Measurements from ENCODE around the gene ARL3.

Gene ARL3

GRCh38 chr10:102683736-102684135, 30.5 kb downstream of the ARL3 start:
- Histone ChIP-seq H3K4me1 (ENCODE audit: control insufficient read depth, insufficient read depth, low read length) (no peaks in the 10 kb centered on the region), H3K27me3 (ENCODE audit: control insufficient read depth, insufficient read depth, low read length) (no peaks in the 10 kb centered on the region), H3K27ac (ENCODE audit: low read depth, low read length) (no peak overlapping the region), H3K4me3 (ENCODE audit: low read length) (no peak overlapping the region), H3K36me3 (ENCODE audit: control insufficient read depth, insufficient read depth, low read length) (peaks cover 3% of the 10 kb centered on the region), H3K9ac (ENCODE audit: low read length) (no peak overlapping the region)

GRCh38 chr10:102682981-102683380, 31.2 kb downstream of the ARL3 start:
- no peaks in the 10 kb centered on the region for H3K4me1 ChIP-seq (ENCODE audit: control insufficient read depth, insufficient read depth, low read length)
- no peak overlapping the region for H3K4me3 ChIP-seq (ENCODE audit: low read length)
- no peak overlapping the region for H3K9ac ChIP-seq (ENCODE audit: low read length)
- H3K27me3 ChIP-seq (ENCODE audit: control insufficient read depth, insufficient read depth, low read length) = no peaks in the 10 kb centered on the region
- peaks cover 3% of the 10 kb centered on the region for H3K36me3 ChIP-seq (ENCODE audit: control insufficient read depth, insufficient read depth, low read length)
- H3K27ac ChIP-seq (ENCODE audit: low read depth, low read length) = no peak overlapping the region

- no peaks in the 10 kb centered on the region for H3K27me3 ChIP-seq (ENCODE audit: control insufficient read depth, insufficient read depth, low read length)
- H3K4me1 ChIP-seq (ENCODE audit: control insufficient read depth, insufficient read depth, low read length) = no peaks in the 10 kb centered on the region
- no peak overlapping the region for H3K4me3 ChIP-seq (ENCODE audit: low read length)
- H3K27ac ChIP-seq (ENCODE audit: low read depth, low read length) = no peak overlapping the region
- no peak overlapping the region for H3K9ac ChIP-seq (ENCODE audit: low read length)
- peaks cover 3% of the 10 kb centered on the region for H3K36me3 ChIP-seq (ENCODE audit: control insufficient read depth, insufficient read depth, low read length)
Observed at GRCh38 chr10:102682416-102682815, 31.8 kb downstream of the ARL3 start.

- no peak overlapping the region for H3K9ac ChIP-seq (ENCODE audit: low read length)
- no peak overlapping the region for H3K27ac ChIP-seq (ENCODE audit: low read depth, low read length)
- no peaks in the 10 kb centered on the region for H3K4me1 ChIP-seq (ENCODE audit: control insufficient read depth, insufficient read depth, low read length)
- peaks cover 3% of the 10 kb centered on the region for H3K36me3 ChIP-seq (ENCODE audit: control insufficient read depth, insufficient read depth, low read length)
- no peak overlapping the region for H3K4me3 ChIP-seq (ENCODE audit: low read length)
- no peaks in the 10 kb centered on the region for H3K27me3 ChIP-seq (ENCODE audit: control insufficient read depth, insufficient read depth, low read length)
Observed at GRCh38 chr10:102681696-102682095, 32.5 kb downstream of the ARL3 start.

DNA sequence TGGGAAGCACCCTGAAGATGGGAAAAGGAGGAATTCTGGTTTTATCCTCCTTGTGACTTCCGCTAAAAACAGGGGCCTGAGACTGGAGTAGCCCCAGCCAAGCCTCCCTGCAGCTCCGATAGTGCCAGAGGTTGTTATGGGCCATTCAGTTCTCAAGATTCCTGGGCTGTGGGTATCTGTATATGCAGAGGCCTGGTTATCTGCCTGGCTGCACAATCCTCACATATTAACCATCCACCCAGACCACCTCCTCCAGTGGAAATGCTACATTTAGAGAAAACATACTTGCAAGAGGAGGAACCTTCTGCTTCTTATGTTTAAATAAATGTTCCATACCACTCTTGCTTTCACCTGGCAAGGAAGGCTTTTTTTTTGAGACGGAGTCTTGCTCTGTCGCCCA, 34.6 kb downstream of the ARL3 start:
- Histone ChIP-seq H3K36me3 (ENCODE audit: control insufficient read depth, insufficient read depth, low read length) (no peaks in the 10 kb centered on the region), H3K4me1 (ENCODE audit: control insufficient read depth, insufficient read depth, low read length) (peaks cover 2% of the 10 kb centered on the region), H3K27ac (ENCODE audit: low read depth, low read length) (no peak overlapping the region), H3K4me3 (ENCODE audit: low read length) (no peak overlapping the region), H3K9ac (ENCODE audit: low read length) (no peak overlapping the region), H3K27me3 (ENCODE audit: control insufficient read depth, insufficient read depth, low read length) (no peaks in the 10 kb centered on the region)

DNA sequence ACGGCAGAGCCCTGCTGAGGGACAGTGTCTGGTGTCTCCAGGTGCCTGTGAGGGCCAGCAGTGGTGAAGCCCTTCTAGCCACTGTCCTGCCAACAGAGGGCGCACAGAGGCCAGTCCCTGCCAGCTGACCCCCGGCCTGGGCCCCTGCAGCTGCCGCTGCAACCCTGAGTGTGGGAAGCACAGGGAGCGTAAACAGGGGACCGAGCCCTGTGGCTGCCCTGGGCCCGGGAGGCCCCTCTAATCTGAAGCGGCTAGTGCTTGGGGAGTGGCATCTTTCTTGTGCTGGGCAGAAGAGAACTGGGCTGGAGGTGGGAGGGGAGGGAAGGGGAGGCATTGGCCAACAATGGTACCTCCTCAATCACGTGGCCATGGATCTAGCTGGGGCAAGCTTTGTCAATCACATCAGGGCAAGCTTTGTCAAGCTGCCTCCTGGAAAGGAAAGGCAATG, 35.3 kb downstream of the ARL3 start:
- no peak overlapping the region for H3K9ac ChIP-seq (ENCODE audit: low read length)
- H3K4me3 ChIP-seq (ENCODE audit: low read length) = no peak overlapping the region
- H3K36me3 ChIP-seq (ENCODE audit: control insufficient read depth, insufficient read depth, low read length) = no peaks in the 10 kb centered on the region
- peaks cover 6% of the 10 kb centered on the region for H3K4me1 ChIP-seq (ENCODE audit: control insufficient read depth, insufficient read depth, low read length)
- H3K27ac ChIP-seq (ENCODE audit: low read depth, low read length) = no peak overlapping the region
- no peaks in the 10 kb centered on the region for H3K27me3 ChIP-seq (ENCODE audit: control insufficient read depth, insufficient read depth, low read length)

DNA sequence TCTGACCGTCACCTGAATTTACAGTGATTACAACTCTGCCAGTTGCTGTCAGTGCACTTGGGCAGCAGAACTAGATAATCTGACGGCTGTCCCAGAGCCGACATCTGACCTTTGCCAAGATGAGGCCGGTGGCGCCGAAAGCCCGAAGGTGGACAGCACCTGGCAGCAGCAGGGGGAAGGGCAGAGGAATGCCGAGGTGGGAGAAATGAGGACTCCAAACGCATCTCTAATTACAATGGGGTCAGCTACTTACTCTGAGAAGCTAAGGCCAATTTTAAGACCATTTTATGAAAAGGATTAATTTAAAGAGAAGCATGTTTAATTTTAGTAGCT, 36.2 kb downstream of the ARL3 start:
- Histone ChIP-seq H3K4me3 (ENCODE audit: low read length) (no peak overlapping the region), H3K36me3 (ENCODE audit: control insufficient read depth, insufficient read depth, low read length) (no peaks in the 10 kb centered on the region), H3K4me1 (ENCODE audit: control insufficient read depth, insufficient read depth, low read length) (peaks cover 8% of the 10 kb centered on the region), H3K27me3 (ENCODE audit: control insufficient read depth, insufficient read depth, low read length) (no peaks in the 10 kb centered on the region), H3K9ac (ENCODE audit: low read length) (no peak overlapping the region), H3K27ac (ENCODE audit: low read depth, low read length) (no peak overlapping the region)

- Histone ChIP-seq H3K27me3 (ENCODE audit: control insufficient read depth, insufficient read depth, low read length) (no peaks in the 10 kb centered on the region), H3K9ac (ENCODE audit: low read length) (no peak overlapping the region), H3K4me1 (ENCODE audit: control insufficient read depth, insufficient read depth, low read length) (peaks cover 8% of the 10 kb centered on the region), H3K4me3 (ENCODE audit: low read length) (no peak overlapping the region), H3K36me3 (ENCODE audit: control insufficient read depth, insufficient read depth, low read length) (no peaks in the 10 kb centered on the region), H3K27ac (ENCODE audit: low read depth, low read length) (no peak overlapping the region)
Observed at GRCh38 chr10:102677331-102678067, 36.7 kb downstream of the ARL3 start.

GRCh38 chr10:102676534-102677315, 37.5 kb downstream of the ARL3 start:
- H3K4me3 ChIP-seq (ENCODE audit: low read length) = no peak overlapping the region
- no peak overlapping the region for H3K9ac ChIP-seq (ENCODE audit: low read length)
- no peak overlapping the region for H3K27ac ChIP-seq (ENCODE audit: low read depth, low read length)
- H3K27me3 ChIP-seq (ENCODE audit: control insufficient read depth, insufficient read depth, low read length) = no peaks in the 10 kb centered on the region
- H3K36me3 ChIP-seq (ENCODE audit: control insufficient read depth, insufficient read depth, low read length) = no peaks in the 10 kb centered on the region
- H3K4me1 ChIP-seq (ENCODE audit: control insufficient read depth, insufficient read depth, low read length) = peaks cover 8% of the 10 kb centered on the region

DNA sequence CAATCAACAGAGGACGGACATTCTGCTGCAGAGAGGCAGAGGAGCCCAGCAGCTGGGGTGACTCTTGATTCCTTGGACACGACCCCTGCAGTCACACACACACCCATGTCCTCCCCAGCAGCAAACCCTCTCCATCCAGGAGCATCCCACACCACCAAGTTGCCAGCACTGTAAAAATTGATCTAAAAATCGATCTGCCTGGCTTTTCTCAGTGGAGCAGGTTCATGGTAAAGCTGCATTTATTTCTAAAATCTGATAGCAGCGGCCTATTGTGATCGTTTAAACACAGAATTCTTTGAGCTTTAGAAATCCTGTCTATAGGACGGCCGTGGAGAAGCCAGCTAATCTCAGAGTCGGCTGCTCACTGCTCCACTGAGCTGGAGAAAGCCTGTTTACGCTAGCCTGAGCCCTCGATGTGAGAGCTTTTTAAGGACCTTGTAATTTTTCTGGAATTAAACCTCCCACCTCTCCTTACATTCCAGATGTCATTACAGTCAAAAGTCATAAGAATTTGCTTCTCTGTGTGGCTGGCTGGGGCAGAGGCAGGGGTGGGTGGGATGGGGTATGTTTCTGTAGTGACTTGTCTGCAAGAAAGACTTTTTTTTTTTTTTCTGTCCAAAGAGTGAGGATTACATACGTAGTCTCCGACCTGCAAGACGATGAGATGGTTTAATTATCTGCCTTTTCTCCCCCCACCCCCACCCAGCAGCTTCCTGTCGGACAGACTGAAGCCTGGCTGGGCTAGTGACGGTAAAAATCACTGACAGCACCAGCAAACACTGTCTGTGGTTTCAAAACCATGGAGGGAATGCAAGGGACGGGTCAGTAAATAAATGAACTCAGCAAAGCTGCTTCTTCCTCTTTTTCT, 38.3 kb downstream of the ARL3 start:
- H3K9ac ChIP-seq (ENCODE audit: low read length) = no peak overlapping the region
- H3K27me3 ChIP-seq (ENCODE audit: control insufficient read depth, insufficient read depth, low read length) = no peaks in the 10 kb centered on the region
- no peak overlapping the region for H3K4me3 ChIP-seq (ENCODE audit: low read length)
- peaks cover 8% of the 10 kb centered on the region for H3K4me1 ChIP-seq (ENCODE audit: control insufficient read depth, insufficient read depth, low read length)
- peak overlapping the region; percentile 18 for H3K27ac ChIP-seq (ENCODE audit: low read depth, low read length)
- no peaks in the 10 kb centered on the region for H3K36me3 ChIP-seq (ENCODE audit: control insufficient read depth, insufficient read depth, low read length)

GRCh38 chr10:102675011-102675665, 39.1 kb downstream of the ARL3 start:
- Histone ChIP-seq H3K4me1 (ENCODE audit: control insufficient read depth, insufficient read depth, low read length) (peaks cover 8% of the 10 kb centered on the region), H3K36me3 (ENCODE audit: control insufficient read depth, insufficient read depth, low read length) (no peaks in the 10 kb centered on the region), H3K27ac (ENCODE audit: low read depth, low read length) (no peak overlapping the region), H3K27me3 (ENCODE audit: control insufficient read depth, insufficient read depth, low read length) (no peaks in the 10 kb centered on the region), H3K9ac (ENCODE audit: low read length) (no peak overlapping the region), H3K4me3 (ENCODE audit: low read length) (no peak overlapping the region)

- Histone ChIP-seq H3K36me3 (ENCODE audit: control insufficient read depth, insufficient read depth, low read length) (no peaks in the 10 kb centered on the region), H3K4me1 (ENCODE audit: control insufficient read depth, insufficient read depth, low read length) (peaks cover 8% of the 10 kb centered on the region), H3K27me3 (ENCODE audit: control insufficient read depth, insufficient read depth, low read length) (no peaks in the 10 kb centered on the region), H3K27ac (ENCODE audit: low read depth, low read length) (no peak overlapping the region), H3K9ac (ENCODE audit: low read length) (no peak overlapping the region), H3K4me3 (ENCODE audit: low read length) (no peak overlapping the region)
Observed at GRCh38 chr10:102674566-102674965, 39.6 kb downstream of the ARL3 start.
